Breast epithelium (tissue), 4 donors: ENCODE data around the gene GNB5. TPM values are rescaled to one million over a fixed set of nuclear protein-coding genes. Genes with fewer than 3 reads are reported as not detected.

Experiments used
- DNase-seq, 2 donors: peaks; one replicate each; pipeline ENCODE4 v3.0.0-alpha.2; 2019; ENCODE audit warnings: low spot score in 2 of 2
- H3K27ac ChIP-seq, 2 donors: fragments of 200-600 bp; sonication (generic) in 1 of 2; one replicate each; pipeline ENCODE4 v1.5.1; 2016 to 2019; ENCODE audit warnings: mild to moderate bottlenecking in 1 of 2
- H3K27me3 ChIP-seq, 2 donors: fragments of 200-600 bp; sonication (generic) in 1 of 2; one replicate each; pipeline versions ENCODE4 v1.5.1 to v1.6.0; 2017 to 2019; ENCODE audit warnings: control low read depth in 1 of 2, mild to moderate bottlenecking in 1 of 2
- H3K36me3 ChIP-seq: fragments of 200-600 bp; one replicate; pipeline ENCODE4 v1.5.1; 2019
- H3K4me1 ChIP-seq, 2 donors: fragments of 200-600 bp; sonication (generic); one replicate each; pipeline ENCODE4 v1.5.1; 2016 to 2019; ENCODE audit warnings: control low read depth in 1 of 2
- H3K4me3 ChIP-seq, 3 donors: fragments of 200-600 bp; sonication (generic); 1 replicate in 2 of 3; 2 replicates in 1 of 3; pipeline ENCODE4 v1.5.1; 2016 to 2019; ENCODE audit warnings: mild to moderate bottlenecking in 3 of 3, moderate library complexity in 2 of 3
- H3K9me3 ChIP-seq, 2 donors: fragments of 200-600 bp; sonication (generic) in 1 of 2; one replicate each; pipeline ENCODE4 v1.5.1; 2016 to 2019; ENCODE audit warnings: control low read depth in 1 of 2
- CTCF ChIP-seq, 3 donors: fragments of 450-650 bp; IDR thresholded peaks; one replicate each; pipeline ENCODE4 v1.5.1; 2016 to 2017; ENCODE audit warnings: antibody characterized with exemption in 3 of 3, mild to moderate bottlenecking in 3 of 3, moderate library complexity in 3 of 3
- POLR2A ChIP-seq: fragments of 450-650 bp; IDR thresholded peaks from one replicate; pipeline ENCODE4 v1.6.1; 2016; ENCODE audit warnings: antibody characterized with exemption, mild to moderate bottlenecking, moderate library complexity
- POLR2AphosphoS5 ChIP-seq, 3 donors: sonication (generic); formaldehyde crosslinking; IDR thresholded peaks; one replicate each; pipeline ENCODE4 v1.6.1; 2017; ENCODE audit warnings: antibody characterized with exemption in 3 of 3
- intact Hi-C: fragments of 100-400 bp; cut with DNase I; formaldehyde crosslinking; loops from one replicate; pipeline ENCODE4 v1.15.1; 2023; ENCODE audit warnings: low total_unique reads
- total RNA-seq, 3 donors: library from RNA; depleted of rRNA; stranded (reverse); fragments of >200 nt; gene quantifications; one replicate each; pipeline ENCODE4 v1.1.0, GENCODE V29; 2016

GNB5 gene
- total RNA-seq, 3 donors from 2014 or later, result 18.9 to 43.9 (median 43.9) TPM

GRCh38 chr15:52181938-52182780 lies 9.0 kb downstream of the GNB5 start:
- H3K27ac ChIP-seq, result no peak overlapping the region
- no peaks in the 10 kb centered on the region for H3K9me3 ChIP-seq
- DNase-seq, result no peak
- intact Hi-C loops, result loop anchor here (2.0 kb wide), 1 partner anchor 65 kb away; no protein-coding TSS in a partner anchor
- no peak overlapping the region for H3K4me3 ChIP-seq
- no peaks in the 10 kb centered on the region for H3K27me3 ChIP-seq
- no peaks in the 10 kb centered on the region for H3K36me3 ChIP-seq
- H3K4me1 ChIP-seq, result peaks cover 3 to 5% of the 10 kb centered on the region in 2 donors
- TF ChIP-seq POLR2A (no peak), CTCF (IDR thresholded peaks at IDR 0.05) (no peak)

GRCh38 chr15:52180851-52181450 lies 10.2 kb downstream of the GNB5 start:
- no peaks in the 10 kb centered on the region for H3K27me3 ChIP-seq
- no peak for DNase-seq
- peaks cover 3 to 5% of the 10 kb centered on the region in 2 donors for H3K4me1 ChIP-seq
- intact Hi-C loops, result loop anchor here (2.0 kb wide), 1 partner anchor 66 kb away; no protein-coding TSS in a partner anchor
- peak overlapping the region in 2 of 3 donors; percentile 79 to 96 for H3K4me3 ChIP-seq
- H3K36me3 ChIP-seq, result no peaks in the 10 kb centered on the region
- peak overlapping the region; percentile 97 to 100 for H3K27ac ChIP-seq
- H3K9me3 ChIP-seq, result no peaks in the 10 kb centered on the region
- TF ChIP-seq POLR2A, result no peak
- TF ChIP-seq POLR2AphosphoS5 (IDR thresholded peaks at IDR 0.05), result no peak
- no peak for TF ChIP-seq CTCF (IDR thresholded peaks at IDR 0.05)

- H3K9me3 ChIP-seq, result no peaks in the 10 kb centered on the region
- H3K27ac ChIP-seq, result peak overlapping the region; percentile 97 to 100
- H3K4me1 ChIP-seq, result peaks cover 3 to 5% of the 10 kb centered on the region in 2 donors
- TF ChIP-seq POLR2AphosphoS5 (IDR thresholded peaks at IDR 0.05), result no peak
- TF ChIP-seq CTCF (IDR thresholded peaks at IDR 0.05), result no peak
- no peak for TF ChIP-seq POLR2A
- H3K36me3 ChIP-seq, result no peaks in the 10 kb centered on the region
- peak in 1 of 2 donors; percentile 24 for DNase-seq
- H3K4me3 ChIP-seq, result peak overlapping the region; percentile 75 to 96 (median 79)
- intact Hi-C loops, result loop anchor here (2.0 kb wide), 1 partner anchor 66 kb away; no protein-coding TSS in a partner anchor
- H3K27me3 ChIP-seq, result no peaks in the 10 kb centered on the region
Observed at GRCh38 chr15:52180196-52180835, 10.9 kb downstream of the GNB5 start.

GRCh38 chr15:52179278-52180195 lies 11.7 kb downstream of the GNB5 start:
- H3K27ac ChIP-seq, result peak overlapping the region; percentile 97 to 100
- peak; percentile 81 to 89 for DNase-seq
- intact Hi-C loops, result loop anchor here (2.0 kb wide), 1 partner anchor 67 kb away; no protein-coding TSS in a partner anchor
- TF ChIP-seq POLR2A, result peak; percentile 54
- peak; percentile 54 to 83 (median 78) for TF ChIP-seq POLR2AphosphoS5 (IDR thresholded peaks at IDR 0.05)
- no peak for TF ChIP-seq CTCF (IDR thresholded peaks at IDR 0.05)
- H3K4me1 ChIP-seq, result peaks cover 3 to 5% of the 10 kb centered on the region in 2 donors
- peak overlapping the region; percentile 75 to 96 (median 79) for H3K4me3 ChIP-seq
- H3K36me3 ChIP-seq, result no peaks in the 10 kb centered on the region
- no peaks in the 10 kb centered on the region for H3K9me3 ChIP-seq
- H3K27me3 ChIP-seq, result no peaks in the 10 kb centered on the region
